IPS-18c (cell line): ENCODE measurements around the gene ERVW-1.
"Not testable (repeated sequence)": the region's sequence is repeated elsewhere in the genome, so short reads cannot be mapped to it uniquely, and the experiment has no call there.

Experiments
- H3K4me3 ChIP-seq: 2 replicates; pipeline ENCODE4 v1.7.0; 2013; ENCODE audit warnings: low read depth, mild to moderate bottlenecking, low read length, moderate library complexity; ENCODE audit not compliant: insufficient read depth
- H3K9me3 ChIP-seq: one replicate; pipeline ENCODE4 v1.6.1; 2013; ENCODE audit warnings: mild to moderate bottlenecking, low read length, moderate library complexity; ENCODE audit not compliant: control insufficient read depth, insufficient read depth

ERVW-1 gene, protein sequence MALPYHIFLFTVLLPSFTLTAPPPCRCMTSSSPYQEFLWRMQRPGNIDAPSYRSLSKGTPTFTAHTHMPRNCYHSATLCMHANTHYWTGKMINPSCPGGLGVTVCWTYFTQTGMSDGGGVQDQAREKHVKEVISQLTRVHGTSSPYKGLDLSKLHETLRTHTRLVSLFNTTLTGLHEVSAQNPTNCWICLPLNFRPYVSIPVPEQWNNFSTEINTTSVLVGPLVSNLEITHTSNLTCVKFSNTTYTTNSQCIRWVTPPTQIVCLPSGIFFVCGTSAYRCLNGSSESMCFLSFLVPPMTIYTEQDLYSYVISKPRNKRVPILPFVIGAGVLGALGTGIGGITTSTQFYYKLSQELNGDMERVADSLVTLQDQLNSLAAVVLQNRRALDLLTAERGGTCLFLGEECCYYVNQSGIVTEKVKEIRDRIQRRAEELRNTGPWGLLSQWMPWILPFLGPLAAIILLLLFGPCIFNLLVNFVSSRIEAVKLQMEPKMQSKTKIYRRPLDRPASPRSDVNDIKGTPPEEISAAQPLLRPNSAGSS

DNA sequence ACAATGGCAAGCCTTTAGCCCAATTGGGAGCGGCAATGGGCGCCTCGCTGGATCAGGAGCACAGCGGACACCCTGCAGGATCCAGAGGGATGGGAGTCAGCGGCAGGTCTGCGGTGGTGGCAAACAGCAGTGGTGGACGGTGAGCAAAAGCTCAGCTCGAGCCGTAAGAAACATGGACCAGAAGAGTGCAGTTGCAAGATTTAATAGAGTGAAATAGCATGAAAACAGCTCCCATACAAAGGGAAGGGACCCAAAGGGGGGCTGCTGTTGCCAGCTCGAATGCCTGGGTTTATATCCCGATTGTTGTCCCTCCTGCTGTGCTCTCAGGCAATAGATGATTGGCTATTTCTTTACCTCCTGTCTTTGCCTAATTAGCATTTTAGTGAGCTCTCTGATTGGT is at the start of gene ERVW-1:
TSS of gene ERVW-1 (minus strand) at position 266 of the 400 bp plus-strand sequence. CDS start 7,565 bp downstream, outside the sequence.
- not testable (repeated sequence) for H3K9me3 ChIP-seq, H3K4me3 ChIP-seq

DNA sequence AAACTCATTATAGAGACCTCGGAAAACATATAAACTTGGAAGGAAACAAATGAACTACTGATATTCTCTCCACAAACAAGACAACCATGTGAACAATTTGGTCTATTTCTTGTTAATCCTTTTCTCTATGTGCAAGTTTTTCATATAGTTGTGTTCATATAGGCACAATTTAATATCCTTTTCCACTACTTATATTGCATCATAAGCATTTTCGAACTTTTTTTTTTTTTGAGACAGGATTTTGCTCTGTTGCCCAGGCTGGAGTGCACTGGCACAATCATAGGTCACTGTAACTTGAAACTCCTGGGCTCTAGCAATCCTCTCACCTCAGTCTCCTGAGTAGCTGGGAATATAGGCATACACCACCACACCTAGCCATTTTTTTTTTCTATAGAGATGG is 45.4 kb upstream of the ERVW-1 start:
- H3K9me3 ChIP-seq = no peaks in the 10 kb centered on the region
- no peak overlapping the region for H3K4me3 ChIP-seq

DNA sequence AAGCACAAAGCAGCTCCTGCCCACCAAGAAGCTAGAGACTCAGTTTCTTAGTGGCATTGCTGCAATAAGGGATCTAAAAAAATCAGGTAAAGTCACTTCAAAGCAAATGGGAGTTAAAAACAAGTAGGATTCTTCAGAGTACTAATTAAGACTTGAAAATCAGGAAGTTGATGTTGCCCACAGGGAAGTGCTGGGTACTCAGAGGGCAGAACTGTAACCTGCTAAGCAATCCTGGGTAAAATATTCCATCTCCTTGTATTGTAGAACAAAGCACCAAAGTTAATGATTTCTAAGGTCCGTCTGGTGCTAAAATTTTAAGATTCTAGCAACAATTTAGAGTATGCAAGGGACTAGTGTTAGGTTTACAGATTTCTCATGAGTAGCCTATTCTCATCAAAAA is 42.3 kb upstream of the ERVW-1 start:
- H3K9me3 ChIP-seq = no peaks in the 10 kb centered on the region
- H3K4me3 ChIP-seq = no peak overlapping the region

DNA sequence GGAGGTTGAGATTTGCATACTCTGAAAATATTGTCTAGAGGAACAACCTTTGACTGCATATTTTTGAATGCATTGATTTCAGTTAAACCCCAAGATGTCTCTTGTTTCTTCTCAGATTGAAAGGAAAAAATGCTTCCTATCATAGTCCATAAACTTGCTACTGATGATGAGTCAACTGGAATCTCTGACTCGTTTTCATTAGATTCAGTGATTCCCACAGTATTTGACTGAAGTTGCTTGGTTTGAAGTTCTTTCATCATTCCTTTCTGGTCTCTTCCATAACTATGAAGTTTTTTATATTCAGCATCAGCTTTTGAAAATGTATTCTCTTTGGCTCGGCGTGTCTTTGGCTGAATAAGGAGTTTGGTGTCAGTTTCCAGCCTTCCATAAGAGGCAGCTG is 39.9 kb upstream of the ERVW-1 start:
- H3K9me3 ChIP-seq = no peaks in the 10 kb centered on the region
- no peak overlapping the region for H3K4me3 ChIP-seq

DNA sequence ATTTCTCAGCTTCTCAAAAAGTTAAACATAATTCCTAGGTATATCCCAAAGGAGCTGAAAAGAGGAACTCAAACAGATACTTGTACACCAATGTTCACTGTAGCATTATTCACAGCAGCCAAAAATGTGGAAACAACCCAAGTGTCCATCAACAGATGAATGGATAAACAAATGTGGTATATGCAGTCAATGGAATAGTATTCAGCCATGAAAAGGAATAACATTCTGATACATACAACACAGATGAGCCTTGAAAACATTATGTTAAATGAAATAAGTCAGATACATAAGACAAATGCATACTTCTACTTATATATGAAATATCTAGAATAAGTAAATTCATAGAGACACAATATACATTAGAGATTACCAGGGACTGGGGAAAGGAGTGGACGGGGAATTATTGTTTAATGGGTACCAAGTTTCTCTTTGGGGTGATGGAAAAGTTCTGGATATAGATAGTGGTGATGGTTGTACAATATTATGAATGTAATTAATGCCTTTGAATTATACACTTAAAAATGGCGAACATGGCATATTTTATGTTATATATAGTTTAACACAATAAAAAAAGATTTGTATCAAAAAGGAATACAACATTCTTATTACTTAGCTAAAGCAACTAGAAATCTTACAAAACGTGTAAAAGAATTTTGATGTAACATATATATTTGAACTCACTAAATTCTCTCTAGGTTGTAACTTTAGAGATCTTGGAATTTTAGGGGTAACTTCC is 35.6 kb upstream of the ERVW-1 start:
- Histone ChIP-seq H3K4me3 (no peak overlapping the region), H3K9me3 (no peaks in the 10 kb centered on the region)

DNA sequence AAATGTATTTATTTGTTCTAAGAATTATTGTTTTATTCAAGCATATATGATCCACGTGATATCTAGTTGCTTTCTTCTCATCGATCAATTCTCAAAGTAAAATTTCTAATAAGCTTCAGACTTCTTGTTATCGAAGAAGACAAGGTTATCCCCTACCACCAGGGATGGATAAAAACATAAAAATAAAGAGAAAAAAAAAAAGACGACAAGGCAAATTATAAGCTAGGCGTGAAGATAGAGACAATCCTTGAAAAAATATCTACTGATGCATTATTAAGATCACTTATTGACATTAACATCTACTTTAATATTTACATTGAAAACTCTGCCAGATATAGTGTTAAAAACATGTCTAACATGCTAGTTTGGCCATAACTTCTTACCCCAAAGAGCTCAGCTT is 31.2 kb upstream of the ERVW-1 start:
- Histone ChIP-seq H3K4me3 (no peak overlapping the region), H3K9me3 (no peaks in the 10 kb centered on the region)

DNA sequence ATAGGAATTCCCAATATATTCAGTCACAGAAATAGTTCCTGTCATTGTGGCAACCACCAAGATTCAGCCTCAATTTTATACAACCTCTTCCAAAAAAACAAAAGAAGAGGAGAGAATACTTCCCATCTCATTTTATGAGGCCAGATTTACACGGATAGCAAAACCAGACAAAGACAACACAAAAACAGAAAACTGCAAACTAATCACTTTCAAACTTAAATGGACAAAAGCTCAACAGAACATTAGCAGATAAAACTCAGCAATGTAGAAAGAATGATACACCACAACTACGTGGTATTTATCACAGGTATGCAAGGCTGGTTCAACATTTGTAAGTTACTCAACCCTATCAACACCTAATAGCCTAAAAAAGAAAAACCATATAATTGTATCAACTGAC is 28.6 kb upstream of the ERVW-1 start:
- Histone ChIP-seq H3K4me3 (no peak overlapping the region), H3K9me3 (no peaks in the 10 kb centered on the region)

DNA sequence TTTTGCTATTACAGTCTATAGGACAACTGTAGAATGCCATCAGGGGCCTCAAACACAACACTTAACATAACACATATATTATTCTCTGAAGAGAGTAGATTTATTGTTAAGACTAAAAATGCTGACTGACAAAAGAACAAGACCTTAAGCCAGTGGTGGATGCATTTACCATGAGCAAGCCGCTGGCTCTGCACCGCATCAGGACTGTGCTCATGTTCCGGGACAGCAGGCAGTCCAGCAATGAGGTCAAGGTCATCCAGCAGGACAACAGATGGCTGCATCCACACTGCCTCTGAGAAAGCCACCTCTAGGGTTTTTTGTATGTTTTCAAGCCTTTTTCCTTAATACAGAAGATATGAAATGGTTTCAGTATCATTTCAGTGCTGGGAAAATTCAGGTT is 26.8 kb upstream of the ERVW-1 start:
- no peak overlapping the region for H3K4me3 ChIP-seq
- no peaks in the 10 kb centered on the region for H3K9me3 ChIP-seq

DNA sequence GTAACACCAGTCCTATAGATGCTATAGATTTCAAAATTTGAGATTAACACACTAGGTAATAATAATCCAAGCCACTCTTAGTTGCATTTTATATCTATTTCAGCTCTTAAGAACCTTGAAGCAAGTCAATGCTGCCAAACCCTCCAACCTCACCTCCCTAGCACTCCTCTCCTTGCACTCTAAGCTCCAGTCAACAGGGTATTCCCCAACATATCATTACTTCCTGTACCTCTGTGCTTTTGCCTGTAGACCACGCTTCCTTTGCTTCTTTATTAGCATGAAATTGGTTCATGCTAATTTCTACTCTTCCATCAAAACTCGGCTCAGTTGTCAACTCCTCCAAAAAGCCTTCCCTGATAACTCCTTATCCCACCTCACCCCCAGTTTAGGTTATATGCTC is 26.0 kb upstream of the ERVW-1 start:
- no peak overlapping the region for H3K4me3 ChIP-seq
- no peaks in the 10 kb centered on the region for H3K9me3 ChIP-seq

DNA sequence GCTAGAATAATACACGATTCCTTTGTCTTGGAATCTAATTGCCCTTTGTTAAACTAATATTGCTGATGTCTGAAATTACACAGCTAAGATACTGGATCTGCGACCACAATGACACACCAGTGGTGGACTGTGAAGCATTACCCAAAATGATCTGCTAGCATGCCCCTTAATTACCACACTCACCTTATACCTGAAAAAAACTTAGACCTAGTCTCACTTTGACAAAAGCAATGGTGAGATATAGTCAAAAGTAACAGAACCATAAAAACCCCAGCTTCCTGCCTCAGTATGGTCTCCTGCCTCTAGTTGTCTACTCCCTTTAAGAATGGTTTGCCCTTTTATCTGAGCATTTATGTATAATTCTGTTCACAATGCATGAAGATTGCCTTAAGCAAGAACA is 20.8 kb upstream of the ERVW-1 start:
- Histone ChIP-seq H3K9me3 (no peaks in the 10 kb centered on the region), H3K4me3 (no peak overlapping the region)

DNA sequence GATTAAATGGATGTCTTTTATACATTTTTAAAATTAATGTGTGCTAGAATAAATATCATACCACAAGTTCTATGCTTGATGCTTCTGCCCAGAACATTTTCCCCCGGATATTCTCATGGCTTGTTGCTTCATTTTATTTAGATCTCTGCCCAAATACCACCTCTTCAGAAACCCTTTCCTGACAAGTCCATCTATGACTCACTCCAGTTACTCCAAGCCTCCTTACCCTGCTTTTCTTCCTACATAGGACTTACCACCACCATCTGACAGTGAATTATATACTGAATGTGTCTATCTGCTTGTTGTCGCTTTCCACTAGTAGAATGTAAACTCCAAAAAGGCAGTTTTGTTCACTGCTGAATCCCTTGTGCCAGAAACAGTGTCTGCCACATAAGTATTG is 19.1 kb upstream of the ERVW-1 start:
- no peak overlapping the region for H3K4me3 ChIP-seq
- H3K9me3 ChIP-seq = no peaks in the 10 kb centered on the region

DNA sequence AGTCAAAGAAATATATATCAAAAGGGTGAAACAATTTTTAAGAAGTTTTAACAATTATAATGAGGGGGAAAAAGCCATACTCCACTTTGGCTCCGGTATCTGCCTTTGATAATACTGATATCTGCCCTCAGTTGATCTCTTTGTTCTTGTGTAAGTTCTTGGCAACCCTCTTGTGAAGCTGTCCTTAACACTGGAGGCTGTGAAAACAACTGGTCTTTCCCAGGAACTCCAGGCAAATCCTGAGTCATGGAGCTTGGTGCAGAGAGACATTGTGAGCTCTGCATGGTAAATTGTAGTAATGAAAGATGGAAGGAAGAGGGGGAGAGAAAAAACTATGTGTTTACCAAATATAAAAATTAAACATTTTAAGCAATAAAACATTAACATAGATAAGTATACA is 11.9 kb upstream of the ERVW-1 start:
- no peaks in the 10 kb centered on the region for H3K9me3 ChIP-seq

DNA sequence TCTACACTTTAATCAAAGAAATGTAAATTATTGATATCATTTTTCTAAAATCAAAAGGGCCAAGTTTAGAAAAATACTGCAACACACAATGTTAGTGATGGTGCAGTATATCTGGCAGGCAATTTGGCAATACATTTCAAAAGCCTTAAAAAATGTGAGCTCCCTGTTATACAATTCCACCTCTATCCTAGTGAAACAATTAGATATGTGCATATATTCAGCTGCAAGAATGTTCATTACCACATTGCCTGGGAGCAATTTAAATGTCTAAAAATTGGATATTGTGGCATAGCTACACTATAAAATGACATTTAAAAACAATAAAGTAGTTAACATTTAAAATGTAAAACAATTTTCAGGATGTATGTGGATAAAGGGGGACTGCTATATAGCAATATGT is 10.1 kb upstream of the ERVW-1 start:
- Histone ChIP-seq H3K9me3 (no peaks in the 10 kb centered on the region), H3K4me3 (no peak overlapping the region)

More for the DNA sequence above, 11.9 kb upstream of the ERVW-1 start:
- no peak overlapping the region for H3K4me3 ChIP-seq

DNA sequence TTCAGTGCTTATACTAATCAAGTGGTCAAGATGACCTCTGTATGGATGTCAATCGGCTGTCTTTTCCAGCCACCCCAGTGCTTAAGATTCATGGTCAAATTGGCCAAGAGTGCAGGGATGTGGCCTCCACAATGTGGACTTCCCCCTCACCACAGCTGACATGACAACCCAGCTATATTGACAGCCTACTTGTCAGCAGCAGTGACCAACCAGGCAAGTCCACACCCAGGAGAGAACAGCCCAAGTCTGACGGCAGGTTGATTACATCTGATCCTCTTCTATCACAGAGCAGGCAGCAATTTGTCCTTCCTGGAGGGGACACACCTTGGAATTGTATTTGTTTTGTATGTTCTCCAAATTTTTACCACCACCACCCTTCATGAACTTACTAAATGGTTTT is 8.2 kb upstream of the ERVW-1 start:
- no peak overlapping the region for H3K4me3 ChIP-seq

DNA sequence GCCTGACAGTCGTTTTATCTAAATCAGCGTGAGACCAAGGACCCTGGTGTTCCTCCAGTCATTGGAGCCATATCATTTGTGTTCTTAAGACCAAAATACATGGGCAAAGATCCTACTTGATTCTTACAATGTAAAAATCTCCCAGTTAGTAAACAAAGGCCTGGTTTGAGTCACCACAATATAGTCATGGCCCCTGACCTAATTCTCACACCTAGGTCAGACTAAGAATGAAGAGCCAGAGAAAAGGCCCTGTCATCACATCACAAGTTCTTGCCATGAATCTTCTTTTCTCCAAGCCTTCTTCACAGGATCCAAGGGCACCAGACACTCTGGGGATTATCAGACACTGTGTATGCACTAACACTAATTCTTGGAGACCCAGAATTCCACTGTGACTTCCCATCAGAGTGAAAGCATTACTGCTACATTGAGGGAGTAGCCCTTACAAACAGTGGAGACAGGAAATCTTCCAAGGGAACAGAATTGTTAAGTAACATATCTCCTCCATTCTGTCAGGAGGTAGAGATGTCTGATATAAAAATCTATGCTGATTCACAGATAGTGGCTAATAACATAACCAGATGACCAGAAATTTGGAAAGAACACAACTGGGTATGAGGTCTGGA is 7.6 kb upstream of the ERVW-1 start:
- Histone ChIP-seq H3K9me3 (no peaks in the 10 kb centered on the region), H3K4me3 (no peak overlapping the region)

More for the DNA sequence above, 8.2 kb upstream of the ERVW-1 start:
- H3K9me3 ChIP-seq = no peaks in the 10 kb centered on the region

DNA sequence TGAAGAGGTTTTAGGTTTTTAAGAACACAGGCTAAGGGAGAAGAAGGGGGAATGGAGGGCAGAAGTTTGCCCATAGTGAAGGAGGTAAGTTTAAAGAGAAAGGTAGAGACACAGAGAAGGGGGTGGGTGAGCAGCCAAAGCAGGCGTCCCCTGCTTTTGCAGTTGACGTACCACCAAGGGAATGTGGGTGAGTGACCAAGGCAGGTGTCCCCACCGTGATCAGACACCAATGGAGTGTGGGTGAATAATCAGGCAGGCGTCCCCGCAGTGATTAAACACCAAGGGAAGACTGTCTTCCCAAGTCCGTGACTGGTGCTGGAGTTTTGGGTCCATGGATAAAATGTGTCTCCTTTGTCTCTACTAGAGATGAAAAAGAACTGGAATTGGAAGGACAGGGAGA is 6.5 kb upstream of the ERVW-1 start:
- not testable (repeated sequence) for H3K9me3 ChIP-seq, H3K4me3 ChIP-seq

DNA sequence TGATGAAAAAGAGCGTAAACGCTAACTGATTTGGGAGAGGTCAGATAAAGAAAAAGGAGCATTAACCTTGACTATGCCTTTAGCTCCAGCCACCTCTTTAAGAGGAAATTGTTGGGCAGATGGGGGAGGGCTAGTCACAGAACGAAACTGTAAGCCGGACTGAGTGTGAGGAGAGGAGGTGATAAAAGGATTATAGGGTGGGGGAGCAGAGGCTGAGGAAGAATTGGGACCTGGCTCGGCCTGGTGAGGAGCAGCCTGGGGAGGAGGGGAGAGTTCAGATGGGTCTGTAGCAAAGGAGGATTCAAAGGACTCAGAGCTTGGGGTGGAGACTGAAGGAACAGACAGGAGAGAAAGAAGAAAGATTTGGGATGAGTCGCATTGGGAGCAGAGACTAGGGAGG is 5.9 kb upstream of the ERVW-1 start:
- not testable (repeated sequence) for H3K9me3 ChIP-seq, H3K4me3 ChIP-seq

DNA sequence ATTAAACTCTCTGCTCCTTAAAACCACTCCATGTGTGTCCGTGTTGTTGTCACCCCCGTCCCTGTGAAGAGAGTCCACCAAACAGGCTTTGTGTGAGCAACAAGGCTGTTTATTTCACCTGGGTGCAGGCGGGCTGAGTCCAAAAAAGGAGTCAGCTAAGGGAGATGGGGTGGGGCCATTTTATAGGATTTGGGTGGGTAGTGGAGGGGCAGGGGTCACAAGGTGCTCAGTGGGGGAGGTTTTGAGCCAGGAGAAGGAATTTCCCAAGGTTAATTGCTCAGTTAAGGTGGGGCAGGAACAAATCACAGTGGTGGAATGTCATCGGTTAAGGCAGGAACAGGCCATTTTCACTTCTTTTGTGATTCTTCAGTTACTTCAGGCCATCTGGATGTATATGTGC is 1.4 kb upstream of the ERVW-1 start:
- not testable (repeated sequence) for H3K4me3 ChIP-seq, H3K9me3 ChIP-seq
